ENCODE data around the gene THBD. TPM values are rescaled to one million over a fixed set of nuclear protein-coding genes. Genes with fewer than 3 reads are reported as not detected.

The THBD gene
- total and polyA plus RNA-seq, 10 donors: 7.2 to 255 (median 61.4) TPM

DNA sequence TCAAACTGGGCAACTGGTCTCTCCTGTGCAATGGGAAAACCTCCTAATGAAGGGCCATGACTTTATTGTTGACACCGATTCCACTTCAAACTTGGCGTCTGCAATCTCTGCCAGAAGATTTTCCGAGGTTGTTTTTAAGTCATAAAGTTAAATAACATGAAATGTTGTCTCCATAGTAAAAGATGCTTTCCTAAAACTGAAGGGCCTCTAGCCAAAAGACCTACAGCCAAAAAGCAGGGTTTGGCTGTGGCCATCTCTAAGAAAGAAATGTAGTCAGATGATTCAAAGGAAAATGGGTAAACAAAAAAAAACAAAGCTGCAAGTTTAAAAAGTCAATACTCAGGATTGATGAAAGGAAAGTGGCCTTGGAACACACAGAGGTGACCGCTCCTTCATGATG, 22.5 kb upstream of the THBD start:
- no peaks in the 10 kb centered on the region for H3K9me3 ChIP-seq
- H3K27me3 ChIP-seq (replicated peaks in 1 of 7): no peaks in the 10 kb centered on the region
- H3K36me3 ChIP-seq: peaks cover 0 to 10% (median 0%) of the 10 kb centered on the region in 6 donors
- no peak overlapping the region for H3K27ac ChIP-seq
- no peak for DNase-seq
- no peak overlapping the region for H3K4me3 ChIP-seq
- WGBS, 5 donors: 84 to 94% (median 92%) methylated on average over 4 of the region's 4 CpGs
- H3K4me1 ChIP-seq: no peaks in the 10 kb centered on the region
- intact Hi-C loops (cut with DNase I; ENCODE audit: low total_unique reads): no loop called here
- TF ChIP-seq CTCF (IDR thresholded peaks at IDR 0.05 in 8 of 11, conservative IDR thresholded peaks at IDR 0.05 in 3 of 11): no peak

DNA sequence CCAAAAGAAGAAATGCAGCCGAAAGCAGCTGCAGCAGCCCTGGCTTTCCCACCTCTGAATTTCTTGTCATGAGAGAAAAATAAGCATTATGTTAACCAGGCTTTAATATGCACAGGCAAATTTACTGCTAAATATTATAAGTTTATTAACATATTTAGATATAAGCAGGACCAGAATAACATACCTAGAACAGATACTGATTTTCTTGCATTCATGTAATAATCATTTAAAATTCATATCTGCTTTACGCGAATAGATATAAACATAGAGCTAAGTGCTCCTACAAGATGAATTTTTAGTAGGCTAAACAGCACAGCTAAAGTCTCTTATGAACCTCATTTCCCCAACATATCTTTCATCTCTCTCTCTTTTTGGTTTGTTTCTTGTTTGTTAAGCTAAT, 21.9 kb upstream of the THBD start:
- Histone ChIP-seq H3K36me3 (peaks cover 0 to 10% (median 0%) of the 10 kb centered on the region in 6 donors), H3K9me3 (no peaks in the 10 kb centered on the region), H3K4me3 (no peak overlapping the region), H3K27ac (no peak overlapping the region), H3K27me3 (replicated peaks in 1 of 7) (no peaks in the 10 kb centered on the region), H3K4me1 (no peaks in the 10 kb centered on the region)
- 62 to 99% (median 80%) methylated on average over 3 of the region's 3 CpGs for WGBS, 5 donors
- intact Hi-C loops (cut with DNase I; ENCODE audit: low total_unique reads): no loop called here
- DNase-seq: no peak
- no peak for TF ChIP-seq POLR2A (IDR thresholded peaks at IDR 0.05)
- TF ChIP-seq CTCF (IDR thresholded peaks at IDR 0.05 in 8 of 11, conservative IDR thresholded peaks at IDR 0.05 in 3 of 11): no peak
- no peak for TF ChIP-seq POLR2AphosphoS5 (IDR thresholded peaks at IDR 0.05)

DNA sequence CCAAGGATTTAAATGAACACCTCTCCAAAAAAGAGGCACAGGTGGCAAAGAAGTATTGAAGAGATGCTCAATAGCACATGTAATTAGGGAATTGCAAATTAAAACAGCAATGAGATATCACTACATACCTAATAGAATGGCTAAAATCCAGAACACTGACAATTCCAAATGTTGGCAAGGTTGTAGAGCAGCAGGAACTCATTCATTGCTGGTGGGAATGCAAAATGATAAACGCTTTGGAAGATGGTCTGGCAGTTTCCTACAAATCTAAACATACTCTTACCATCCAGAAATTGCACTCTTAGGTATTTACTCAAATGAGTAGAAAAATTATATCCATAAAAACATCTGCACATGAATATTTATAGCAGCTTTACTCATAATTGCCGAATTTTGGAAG, 19.6 kb upstream of the THBD start:
- TF ChIP-seq CTCF (IDR thresholded peaks at IDR 0.05 in 8 of 11, conservative IDR thresholded peaks at IDR 0.05 in 3 of 11): no peak
- no peak for TF ChIP-seq POLR2A (IDR thresholded peaks at IDR 0.05)
- TF ChIP-seq POLR2AphosphoS5 (IDR thresholded peaks at IDR 0.05): no peak
- H3K27me3 ChIP-seq (replicated peaks in 1 of 7): no peaks in the 10 kb centered on the region
- H3K4me1 ChIP-seq: no peaks in the 10 kb centered on the region
- no peaks in the 10 kb centered on the region for H3K9me3 ChIP-seq
- 80 to 91% (median 83%) methylated on average over 2 of the region's 2 CpGs for WGBS, 5 donors
- intact Hi-C loops (cut with DNase I; ENCODE audit: low total_unique reads): no loop called here
- no peak overlapping the region for H3K4me3 ChIP-seq
- DNase-seq: no peak
- no peak overlapping the region for H3K27ac ChIP-seq
- no peaks in the 10 kb centered on the region for H3K36me3 ChIP-seq

DNA sequence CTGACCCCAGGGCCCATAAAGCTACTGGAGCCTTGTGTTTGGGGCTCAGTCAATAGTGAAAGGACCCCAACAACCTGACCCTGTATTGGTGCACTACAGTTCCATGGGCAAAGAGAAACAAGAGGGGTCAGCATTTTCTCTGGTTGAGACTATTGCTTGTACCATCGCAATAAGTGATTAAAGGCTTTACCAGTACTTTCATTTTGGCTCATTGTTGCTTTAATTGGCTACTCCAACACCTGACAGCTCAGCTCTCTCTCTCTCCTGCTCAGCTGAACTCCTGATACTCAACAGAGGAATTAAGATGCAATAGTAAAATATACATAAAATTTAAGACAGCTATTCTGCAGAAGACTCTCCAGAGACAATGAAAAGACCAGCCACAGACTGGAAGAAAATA, 18.8 kb upstream of the THBD start:
- 76 to 93% (median 81%) methylated on average over 1 of the region's 1 CpG for WGBS, 5 donors
- Histone ChIP-seq H3K9me3 (no peaks in the 10 kb centered on the region), H3K4me3 (no peak overlapping the region), H3K27me3 (replicated peaks in 1 of 7) (no peaks in the 10 kb centered on the region), H3K36me3 (no peaks in the 10 kb centered on the region), H3K27ac (no peak overlapping the region), H3K4me1 (no peaks in the 10 kb centered on the region)
- intact Hi-C loops (cut with DNase I; ENCODE audit: low total_unique reads): no loop called here
- DNase-seq: no peak
- TF ChIP-seq POLR2A (IDR thresholded peaks at IDR 0.05) (no peak), CTCF (IDR thresholded peaks at IDR 0.05 in 8 of 11, conservative IDR thresholded peaks at IDR 0.05 in 3 of 11) (no peak), POLR2AphosphoS5 (IDR thresholded peaks at IDR 0.05) (no peak)

Measured in spleen (tissue), 11 donors.